GM23338 (cell line): ENCODE results near the gene COBLL1. TPM values are rescaled to one million over a fixed set of nuclear protein-coding genes. Genes with fewer than 3 reads are reported as not detected.

Source experiments
- ATAC-seq: fragments of 200-7000 bp; cut with Tn5 transposase; 3 replicates; pipeline ENCODE4 v1.9.1; 2020
- DNase-seq: peaks from one replicate; pipeline ENCODE4 v3.0.0-alpha.2; 2015; ENCODE audit warnings: low spot score
- H2AFZ ChIP-seq: fragments of 200-600 bp; sonication (generic); 2 replicates; pipeline ENCODE4 v1.8.0; 2016; ENCODE audit warnings: antibody characterized with exemption, mild to moderate bottlenecking, moderate library complexity
- H3F3A ChIP-seq: fragments of 200-600 bp; sonication (generic); replicated peaks from 2 replicates; pipeline ENCODE4 v1.8.0; 2017; ENCODE audit warnings: antibody characterized with exemption, mixed run types, low read depth
- H3K27ac ChIP-seq: fragments of 200-600 bp; sonication (generic); 2 replicates; pipeline ENCODE4 v1.6.1; 2016; ENCODE audit warnings: low read depth
- H3K27me3 ChIP-seq: fragments of 200-600 bp; sonication (generic); 2 replicates; pipeline ENCODE4 v1.8.0; 2016; ENCODE audit warnings: mild to moderate bottlenecking, mixed run types, moderate library complexity; ENCODE audit not compliant: insufficient read depth
- H3K36me3 ChIP-seq: fragments of 200-600 bp; sonication (generic); 2 replicates; pipeline ENCODE4 v1.8.0; 2016; ENCODE audit warnings: mild to moderate bottlenecking; ENCODE audit not compliant: insufficient read depth
- H3K4me1 ChIP-seq: fragments of 200-600 bp; sonication (generic); 2 replicates; pipeline ENCODE4 v1.8.0; 2016; ENCODE audit warnings: mild to moderate bottlenecking, moderate library complexity; ENCODE audit not compliant: insufficient read depth
- H3K4me2 ChIP-seq: fragments of 200-600 bp; sonication (generic); 2 replicates; pipeline ENCODE4 v1.7.1; 2017; ENCODE audit warnings: mixed run types
- H3K4me3 ChIP-seq: fragments of 200-600 bp; sonication (generic); 2 replicates; pipeline ENCODE4 v1.6.1; 2016; ENCODE audit warnings: mixed run types
- H3K79me2 ChIP-seq: fragments of 200-600 bp; sonication (generic); replicated peaks from 2 replicates; pipeline ENCODE4 v1.8.0; 2017; ENCODE audit warnings: mild to moderate bottlenecking; ENCODE audit not compliant: insufficient read depth
- H3K9me2 ChIP-seq: fragments of 200-600 bp; sonication (generic); 2 replicates; pipeline ENCODE4 v1.8.0; 2017; ENCODE audit not compliant: insufficient read depth
- H4K20me1 ChIP-seq: fragments of 200-600 bp; sonication (generic); replicated peaks from 2 replicates; pipeline ENCODE4 v1.8.0; 2017; ENCODE audit warnings: mild to moderate bottlenecking; ENCODE audit not compliant: insufficient read depth
- H3K27ac Mint-ChIP-seq: 2 replicates; pipeline ENCODE4 v1.8.0; 2020; ENCODE audit warnings: inconsistent platforms, mild to moderate bottlenecking, moderate library complexity, mixed read lengths
- H3K27me3 Mint-ChIP-seq: 3 replicates; pipeline ENCODE4 v1.8.0; 2022; ENCODE audit warnings: low read depth, mild to moderate bottlenecking, moderate library complexity, mixed read lengths, inconsistent platforms; ENCODE audit not compliant: insufficient read depth, poor library complexity
- H3K36me3 Mint-ChIP-seq: 3 replicates; pipeline ENCODE4 v1.8.0; 2021; ENCODE audit warnings: low read depth, mild to moderate bottlenecking, inconsistent platforms, moderate library complexity, mixed read lengths
- H3K4me1 Mint-ChIP-seq: 3 replicates; pipeline ENCODE4 v1.8.0; 2020; ENCODE audit warnings: mild to moderate bottlenecking, inconsistent platforms, mixed read lengths
- H3K4me3 Mint-ChIP-seq: 3 replicates; pipeline ENCODE4 v1.8.0; 2021; ENCODE audit warnings: moderate library complexity, mild to moderate bottlenecking, inconsistent platforms, mixed read lengths
- H3K9me3 Mint-ChIP-seq: 3 replicates; pipeline ENCODE4 v1.8.0; 2020; ENCODE audit warnings: moderate library complexity, mild to moderate bottlenecking, inconsistent platforms, mixed read lengths
- CREB1 ChIP-seq: fragments of 250-450 bp; sonication (Bioruptor Pico); IDR thresholded peaks from 2 replicates; pipeline ENCODE4 v1.5.0; 2020; ENCODE audit warnings: low read depth, mild to moderate bottlenecking, moderate library complexity
- EZH2 ChIP-seq: fragments of 200-600 bp; sonication (generic); IDR thresholded peaks from one replicate; pipeline ENCODE4 v1.8.0; 2017; ENCODE audit warnings: antibody characterized with exemption, mild to moderate bottlenecking, low read depth; ENCODE audit not compliant: unreplicated experiment
- EZH2phosphoT487 ChIP-seq: fragments of 200-600 bp; sonication (generic); IDR thresholded peaks from one replicate; pipeline ENCODE4 v1.8.1; 2018; ENCODE audit warnings: antibody characterized with exemption; ENCODE audit not compliant: unreplicated experiment
- JUNB ChIP-seq: IDR thresholded peaks from one replicate; pipeline ENCODE4 v1.6.1; 2016; ENCODE audit warnings: antibody characterized with exemption; ENCODE audit not compliant: unreplicated experiment
- NANOG ChIP-seq: IDR thresholded peaks from 2 replicates; pipeline ENCODE4 v1.6.1; 2016; ENCODE audit warnings: antibody characterized with exemption, borderline replicate concordance
- POLR2AphosphoS5 ChIP-seq: IDR thresholded peaks from 2 replicates; pipeline ENCODE4 v1.6.1; 2016; ENCODE audit warnings: antibody characterized with exemption, low read depth
- REST ChIP-seq: IDR thresholded peaks from one replicate; pipeline ENCODE4 v1.6.1; 2018; ENCODE audit warnings: antibody characterized with exemption; ENCODE audit not compliant: unreplicated experiment
- STAT1 ChIP-seq: IDR thresholded peaks from one replicate; pipeline ENCODE4 v1.6.1; 2016; ENCODE audit warnings: antibody characterized with exemption; ENCODE audit not compliant: unreplicated experiment
- ZNF114 ChIP-seq: fragments of 250-450 bp; sonication (Bioruptor Pico); IDR thresholded peaks from 2 replicates; pipeline ENCODE4 v1.5.0; 2020; ENCODE audit warnings: mild to moderate bottlenecking, moderate library complexity
- ZNF331 ChIP-seq: fragments of 250-450 bp; sonication (Bioruptor Pico); IDR thresholded peaks from 2 replicates; pipeline ENCODE4 v1.5.0; 2020; ENCODE audit warnings: low read depth, mild to moderate bottlenecking, moderate library complexity
- ZNF462 ChIP-seq: fragments of 250-450 bp; sonication (Bioruptor Pico); IDR thresholded peaks from 2 replicates; pipeline ENCODE4 v1.5.0; 2020; ENCODE audit warnings: mild to moderate bottlenecking, moderate library complexity
- polyA plus RNA-seq: library from polyadenylated mRNA; unstranded; fragments of >200 nt; fragmentation: Nextera tagmentation; extraction: Ambion mirVana; gene quantifications from 2 replicates; pipeline ENCODE4 v1.2.1, GENCODE V29; 2016
- total RNA-seq: library from RNA; depleted of rRNA; stranded (reverse); fragments of >200 nt; shearing (Covaris generic); gene quantifications from 2 replicates; pipeline ENCODE4 v1.2.3, GENCODE V29; 2014
- TF ChIP-seq, protein P1 (sequence below): IDR thresholded peaks from 2 replicates; pipeline ENCODE4 v1.6.1; 2016; ENCODE audit warnings: antibody characterized with exemption

Gene COBLL1
- total and polyA plus RNA-seq, 2 experiments from 2014 or later: 2.9 to 7.4 TPM

GRCh38 chr2:164802095-164802707, 39.4 kb downstream of the COBLL1 start:
- Histone ChIP-seq H3K4me3 (no peak overlapping the region), H2AFZ (no peak overlapping the region), H3K79me2 (no peaks in the 10 kb centered on the region), H3K27me3 (no peaks in the 10 kb centered on the region), H4K20me1 (no peaks in the 10 kb centered on the region), H3K27ac (no peak overlapping the region), H3K9me2 (no peaks in the 10 kb centered on the region), H3K4me2 (no peak overlapping the region), H3K4me1 (no peaks in the 10 kb centered on the region), H3K36me3 (no peaks in the 10 kb centered on the region), H3F3A (no peaks in the 10 kb centered on the region)
- Mint-ChIP-seq H3K4me3 (no peak overlapping the region), H3K27me3 (no peaks in the 10 kb centered on the region), H3K4me1 (no peaks in the 10 kb centered on the region), H3K9me3 (no peaks in the 10 kb centered on the region), H3K36me3 (no peaks in the 10 kb centered on the region), H3K27ac (no peak overlapping the region)
- DNase-seq (no peak), ATAC-seq (no peak)
- TF ChIP-seq STAT1: no peak
- TF ChIP-seq NANOG: no peak
- no peak for TF ChIP-seq ZNF331
- no peak for TF ChIP-seq EZH2

GRCh38 chr2:164800572-164800971, 41.1 kb downstream of the COBLL1 start:
- Histone ChIP-seq H3K27me3 (no peaks in the 10 kb centered on the region), H3K4me2 (no peak overlapping the region), H3K27ac (no peak overlapping the region), H3K4me1 (no peaks in the 10 kb centered on the region), H3K79me2 (no peaks in the 10 kb centered on the region), H2AFZ (no peak overlapping the region), H3F3A (no peaks in the 10 kb centered on the region), H3K9me2 (no peaks in the 10 kb centered on the region), H4K20me1 (no peaks in the 10 kb centered on the region), H3K36me3 (no peaks in the 10 kb centered on the region), H3K4me3 (no peak overlapping the region)
- Mint-ChIP-seq H3K27ac (no peak overlapping the region), H3K27me3 (no peaks in the 10 kb centered on the region), H3K4me1 (no peaks in the 10 kb centered on the region), H3K36me3 (no peaks in the 10 kb centered on the region), H3K9me3 (no peaks in the 10 kb centered on the region), H3K4me3 (no peak overlapping the region)
- DNase-seq: no peak
- no peak for ATAC-seq
- TF ChIP-seq NANOG: no peak
- no peak for TF ChIP-seq JUNB
- no peak for TF ChIP-seq ZNF114 (CRISPR knock-in tag)
- TF ChIP-seq EZH2phosphoT487: no peak
- TF ChIP-seq REST: no peak
- no peak for TF ChIP-seq POLR2AphosphoS5
- no peak for TF ChIP-seq ZNF331
- TF ChIP-seq CREB1: no peak
- no peak for TF ChIP-seq STAT1
- no peak for TF ChIP-seq EZH2
- TF ChIP-seq ZNF462 (CRISPR knock-in tag): no peak
- TF ChIP-seq, protein P1, sequence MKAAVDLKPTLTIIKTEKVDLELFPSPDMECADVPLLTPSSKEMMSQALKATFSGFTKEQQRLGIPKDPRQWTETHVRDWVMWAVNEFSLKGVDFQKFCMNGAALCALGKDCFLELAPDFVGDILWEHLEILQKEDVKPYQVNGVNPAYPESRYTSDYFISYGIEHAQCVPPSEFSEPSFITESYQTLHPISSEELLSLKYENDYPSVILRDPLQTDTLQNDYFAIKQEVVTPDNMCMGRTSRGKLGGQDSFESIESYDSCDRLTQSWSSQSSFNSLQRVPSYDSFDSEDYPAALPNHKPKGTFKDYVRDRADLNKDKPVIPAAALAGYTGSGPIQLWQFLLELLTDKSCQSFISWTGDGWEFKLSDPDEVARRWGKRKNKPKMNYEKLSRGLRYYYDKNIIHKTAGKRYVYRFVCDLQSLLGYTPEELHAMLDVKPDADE: no peak
